GM21723 (cell line): ENCODE results near the gene NSL1.
A peak's percentile ranks its signal among the peaks of the same experiment; 100 is the strongest.
"Not testable (repeated sequence)": the region's sequence is repeated elsewhere in the genome, so short reads cannot be mapped to it uniquely, and the experiment has no call there.

Experiments used
- ATAC-seq: cut with Tn5 transposase; IDR thresholded peaks from one replicate; pipeline ENCODE4 v1.9.1; 2021; ENCODE audit warnings: mild to moderate bottlenecking, moderate library complexity; ENCODE audit not compliant: unreplicated experiment

NSL1 gene

DNA sequence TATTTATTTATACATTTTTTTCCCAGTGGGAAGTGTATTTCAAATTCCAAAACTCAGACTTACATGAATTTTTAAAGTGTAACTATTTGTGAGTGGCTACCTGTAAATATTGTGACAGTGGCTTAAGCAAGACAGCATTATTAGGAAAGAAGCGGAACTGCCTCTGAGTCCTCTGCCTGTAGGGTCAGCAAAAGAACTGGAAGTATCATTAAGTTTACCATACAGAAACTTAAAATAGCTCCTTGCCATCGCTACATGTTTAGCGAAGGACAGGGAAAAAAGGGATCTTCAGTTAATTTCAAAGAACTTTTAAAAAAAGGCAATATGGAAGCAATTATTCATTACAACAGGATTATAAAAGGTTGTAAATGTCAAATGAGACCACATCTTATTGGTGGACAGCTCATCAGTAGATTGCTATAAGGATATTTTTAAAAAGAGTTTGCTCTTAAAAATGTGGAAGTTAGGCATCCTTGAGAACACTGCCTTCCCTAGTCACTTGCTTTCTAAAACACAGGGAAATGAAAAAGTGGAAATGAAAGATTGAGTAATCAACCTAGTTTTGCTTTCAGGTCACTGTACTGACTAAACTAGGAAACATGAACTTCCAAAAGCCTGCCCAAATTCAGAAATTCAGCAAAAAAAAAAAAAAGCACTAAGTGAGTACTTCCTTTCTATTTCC is 39.2 kb downstream of the NSL1 start:
- ATAC-seq: no peak

DNA sequence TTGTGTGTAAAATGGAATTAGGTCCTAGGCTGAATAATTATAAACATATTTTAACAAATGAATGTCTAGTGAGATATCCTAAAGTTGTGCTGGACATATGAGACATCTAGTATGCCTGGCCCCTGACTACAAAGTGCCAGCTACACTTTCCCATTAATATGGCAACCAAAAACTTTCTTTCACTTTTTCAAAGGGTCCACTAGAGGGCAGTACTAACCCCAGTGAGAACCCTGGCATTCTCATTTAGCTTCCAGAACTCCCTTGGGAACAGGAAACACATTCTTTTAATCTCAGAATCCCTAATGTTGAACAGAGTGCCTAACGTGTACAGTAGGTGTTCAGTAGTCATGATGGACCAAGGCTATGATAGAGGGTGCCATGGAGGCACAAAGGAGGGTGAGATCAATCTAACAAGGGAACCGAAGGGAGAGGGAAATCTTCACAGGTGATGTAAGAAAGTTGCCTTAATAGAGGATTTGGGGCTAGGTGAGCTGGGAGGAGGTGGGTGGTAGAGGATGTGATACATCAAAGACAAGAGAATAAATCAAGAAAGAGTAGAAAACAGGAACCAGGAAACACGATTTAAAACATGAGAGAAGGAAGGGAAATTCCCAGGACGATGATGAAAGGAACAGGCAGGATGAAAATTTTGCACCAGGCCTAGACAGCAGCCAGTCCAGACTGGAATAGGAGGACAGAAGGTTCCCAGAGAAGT is 41.6 kb downstream of the NSL1 start:
- ATAC-seq: peak; percentile 35

DNA sequence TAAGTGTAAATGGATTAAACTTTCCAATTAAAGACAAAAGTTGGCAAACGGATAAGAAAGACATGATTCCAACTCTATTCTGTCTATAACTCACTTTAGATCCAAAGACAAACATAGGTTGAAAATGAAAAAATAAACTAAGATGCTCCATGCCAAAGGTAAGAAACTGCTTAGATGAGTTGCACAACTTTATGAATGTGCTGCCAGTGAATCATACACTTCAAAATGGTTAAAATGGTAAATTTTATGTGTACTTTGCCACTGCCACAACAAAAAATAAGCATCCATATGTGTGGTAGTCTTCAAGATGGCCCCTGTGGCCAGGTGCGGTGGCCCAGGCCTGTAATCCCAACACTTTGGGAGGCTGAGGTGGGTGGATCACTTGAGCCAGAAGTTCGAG is 45.0 kb downstream of the NSL1 start:
- ATAC-seq: no peak

- no peak for ATAC-seq
Measured at GRCh38 chr1:212745303-212745702, 46.3 kb downstream of the NSL1 start.

DNA sequence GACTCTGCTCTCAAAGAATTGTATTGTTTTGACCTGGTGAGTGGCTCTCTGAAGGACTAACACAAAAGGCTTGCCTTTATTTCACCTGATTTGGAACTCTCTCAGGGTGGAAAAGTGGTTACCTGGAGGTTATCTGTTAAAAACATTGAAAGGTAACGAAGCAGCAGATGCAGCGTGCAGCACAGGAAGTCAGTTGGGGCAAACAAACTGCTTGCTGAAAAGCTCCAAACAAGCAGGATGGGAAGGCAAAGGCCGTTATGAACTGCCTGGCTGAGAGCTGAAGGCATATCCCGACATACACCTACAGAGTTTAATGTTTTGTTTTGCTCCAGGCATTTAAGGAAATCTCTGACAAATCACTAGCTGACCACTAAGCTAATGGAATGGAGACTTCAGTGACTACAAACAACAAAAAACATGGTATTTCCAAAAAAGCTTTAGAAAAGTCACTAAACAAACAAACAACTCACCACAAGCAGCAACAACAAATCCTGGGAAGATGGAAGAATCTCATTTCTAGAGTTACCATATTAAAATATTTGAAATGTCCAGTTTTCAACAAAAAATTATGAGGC is 47.6 kb downstream of the NSL1 start:
- ATAC-seq: no peak

DNA sequence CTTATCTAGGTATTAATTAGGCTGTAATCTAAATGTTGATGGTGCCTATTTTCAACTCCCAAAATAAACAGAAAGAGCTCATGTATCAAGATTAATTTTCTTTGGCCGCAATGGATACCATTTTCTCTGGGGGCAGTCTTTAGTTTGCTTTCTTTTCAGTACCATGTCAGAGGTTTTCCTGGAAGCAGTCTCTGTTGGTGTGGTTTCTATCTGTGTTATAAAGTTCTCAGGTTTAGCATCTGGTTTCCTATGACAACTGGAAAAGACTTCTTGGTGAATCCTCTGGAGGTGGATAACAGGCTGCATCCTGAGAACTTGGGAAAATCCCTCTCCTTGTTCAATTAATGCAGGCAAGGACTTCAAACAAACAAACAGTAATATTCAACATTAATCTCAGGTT is 53.2 kb downstream of the NSL1 start:
- no peak for ATAC-seq

DNA sequence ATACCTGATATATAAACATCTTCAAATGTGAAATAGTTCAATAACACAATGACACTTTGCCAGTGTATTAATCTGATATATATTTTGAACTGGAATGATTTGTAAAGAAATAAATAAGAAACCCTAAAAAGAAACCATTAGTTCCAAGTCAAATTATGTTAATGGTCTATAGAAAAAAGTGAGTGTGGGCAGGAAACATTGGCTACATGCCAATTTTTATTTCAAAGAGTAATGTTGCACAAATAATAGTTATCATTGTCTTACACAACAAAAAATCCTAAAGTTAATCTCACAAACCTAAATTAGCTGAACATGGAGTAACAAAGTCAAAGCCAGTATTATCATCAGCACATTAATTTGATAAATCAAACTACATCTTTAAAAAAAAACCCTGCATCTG is 54.0 kb downstream of the NSL1 start:
- ATAC-seq: no peak

DNA sequence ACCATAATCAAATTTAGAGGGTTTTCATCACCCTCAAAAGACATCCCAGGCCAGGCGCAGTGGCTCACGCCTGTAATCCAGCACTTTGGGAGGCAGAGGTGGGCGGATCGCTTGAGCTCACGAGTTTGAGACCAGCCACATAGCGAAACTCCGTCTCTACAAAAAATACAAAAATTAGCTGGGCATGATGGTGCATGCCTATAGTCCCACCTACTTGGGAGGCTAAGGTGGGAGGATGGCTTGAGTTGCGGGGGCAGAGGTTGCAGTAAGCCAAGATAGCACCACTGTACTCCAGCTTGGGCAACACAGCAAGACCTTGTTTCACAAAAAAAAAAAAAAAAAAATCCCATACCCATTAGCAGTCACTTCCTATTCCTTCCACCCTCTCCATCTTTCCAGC is 58.5 kb downstream of the NSL1 start:
- no peak for ATAC-seq

DNA sequence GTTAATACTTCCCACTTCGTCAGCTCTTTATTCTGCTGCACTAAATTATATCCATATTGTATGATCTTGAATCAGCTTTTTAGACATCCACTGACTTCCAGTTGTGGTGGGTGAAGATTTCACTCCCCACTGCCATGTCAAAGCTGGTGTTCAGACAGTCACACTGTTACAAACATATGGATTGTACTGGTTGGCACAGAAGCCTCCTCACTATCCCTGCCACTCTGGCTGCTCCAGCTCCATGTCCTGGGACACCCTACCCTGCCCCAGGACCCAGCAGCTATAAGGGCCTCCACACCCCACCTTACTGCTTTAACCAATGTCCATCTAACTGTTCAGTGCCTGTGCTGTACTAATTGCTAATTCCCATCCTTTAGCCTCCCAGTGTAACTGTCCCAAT is 59.9 kb downstream of the NSL1 start:
- no peak for ATAC-seq

DNA sequence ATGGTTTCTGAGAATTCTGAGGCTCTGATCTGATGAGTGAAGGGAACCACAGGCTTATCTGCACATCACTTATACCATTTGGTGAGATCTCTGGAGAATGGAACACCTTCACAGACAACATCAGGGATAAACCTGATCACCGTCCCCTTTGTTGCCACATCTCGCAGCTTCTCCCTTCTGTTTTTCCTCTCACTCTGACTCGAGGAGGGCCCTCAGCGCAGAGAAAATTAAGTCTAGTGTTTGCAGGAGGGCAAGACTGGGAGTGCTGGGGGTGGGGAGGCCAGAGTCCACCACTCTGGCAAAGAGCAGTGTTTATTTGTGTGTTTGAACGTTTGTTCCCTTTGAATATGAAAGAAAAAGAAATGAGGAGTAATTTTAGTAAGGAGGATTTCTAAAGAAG is 63.0 kb downstream of the NSL1 start:
- no peak for ATAC-seq

GRCh38 chr1:212727386-212728181 is 64.0 kb downstream of the NSL1 start:
- no peak for ATAC-seq

GRCh38 chr1:212724679-212725078 is 66.9 kb downstream of the NSL1 start:
- ATAC-seq: not testable (repeated sequence)

GRCh38 chr1:212722270-212722957 is 69.2 kb downstream of the NSL1 start:
- no peak for ATAC-seq

DNA sequence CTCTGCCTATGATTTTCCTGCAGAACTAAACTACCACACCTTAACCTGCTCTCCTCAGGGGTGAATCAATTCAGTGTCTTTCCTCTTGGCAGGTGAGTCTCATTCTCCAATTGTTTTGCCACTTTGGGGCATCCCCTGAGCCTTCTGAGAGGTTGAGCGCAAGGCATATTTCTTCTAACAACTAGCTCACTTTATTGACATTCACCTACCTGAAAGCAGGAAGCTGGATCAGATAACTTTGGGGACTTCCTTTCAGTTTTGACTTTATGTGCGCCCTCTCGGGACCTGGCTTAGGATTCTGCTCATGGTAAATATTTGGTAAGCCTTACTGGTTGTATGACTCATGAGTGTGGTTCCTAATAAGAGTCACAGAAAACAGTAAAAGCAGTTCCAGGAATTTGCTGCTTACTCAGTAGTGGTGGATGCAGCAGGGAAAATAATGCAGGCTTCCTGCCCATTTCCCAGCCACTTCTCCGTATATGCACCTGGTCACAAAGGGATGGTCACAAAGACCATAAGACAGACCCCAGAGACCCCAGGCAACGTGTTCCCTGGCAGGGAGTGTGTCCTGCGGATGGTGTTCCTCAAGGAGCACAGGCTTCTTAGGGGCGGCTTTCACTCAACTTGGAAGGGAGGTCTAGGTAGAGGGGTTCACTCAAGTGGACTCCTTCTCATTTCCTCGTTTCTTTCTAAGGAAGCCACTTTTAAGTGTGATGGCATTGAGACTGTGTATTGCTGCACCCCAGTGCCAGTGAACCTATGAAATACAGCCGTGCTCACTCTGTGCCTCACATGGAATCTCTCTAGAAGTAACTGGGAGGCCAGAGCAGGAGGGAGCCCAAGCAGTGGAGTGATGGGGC is 70.0 kb downstream of the NSL1 start:
- no peak for ATAC-seq

DNA sequence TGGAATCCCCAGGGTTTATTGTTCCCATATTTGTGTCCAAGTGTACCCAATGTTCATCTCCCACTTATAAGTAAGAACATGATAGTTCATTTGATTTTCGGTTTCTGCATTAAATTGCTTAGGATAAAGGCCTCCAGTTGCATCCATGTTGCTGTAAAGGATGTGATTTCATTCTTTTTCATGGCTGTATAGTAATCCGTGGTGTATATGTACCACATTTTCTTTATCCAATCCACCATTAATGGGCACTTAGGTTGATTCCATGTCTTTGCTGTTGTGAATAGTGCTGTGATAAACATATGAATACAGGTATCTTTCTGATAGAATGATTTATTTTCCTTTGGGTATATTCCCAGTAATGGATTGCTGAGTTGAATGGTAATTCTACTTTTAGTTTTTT is 71.9 kb downstream of the NSL1 start:
- ATAC-seq: no peak

DNA sequence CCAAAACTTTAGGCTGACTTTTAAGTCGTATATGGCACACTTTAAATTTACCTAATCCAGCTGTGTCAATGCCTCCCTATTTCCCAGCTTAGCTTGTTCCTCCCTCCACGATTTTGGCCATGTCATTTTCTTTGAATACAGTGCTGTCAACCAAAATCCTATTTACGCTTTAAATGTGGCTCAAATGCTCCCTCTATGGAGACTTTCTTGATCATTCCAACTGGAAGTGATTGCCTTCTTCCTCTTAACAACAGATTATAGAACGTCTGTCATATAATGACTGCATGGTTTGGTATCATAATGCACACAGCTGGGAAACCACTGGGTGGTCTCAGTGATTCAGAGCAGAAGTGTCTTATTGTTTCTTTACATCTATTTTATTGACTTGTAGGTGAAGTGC is 73.1 kb downstream of the NSL1 start:
- no peak for ATAC-seq

- no peak for ATAC-seq
Measured at GRCh38 chr1:212716161-212716560, 75.4 kb downstream of the NSL1 start.

- no peak for ATAC-seq
Measured at GRCh38 chr1:212713465-212714136, 78.0 kb downstream of the NSL1 start.

DNA sequence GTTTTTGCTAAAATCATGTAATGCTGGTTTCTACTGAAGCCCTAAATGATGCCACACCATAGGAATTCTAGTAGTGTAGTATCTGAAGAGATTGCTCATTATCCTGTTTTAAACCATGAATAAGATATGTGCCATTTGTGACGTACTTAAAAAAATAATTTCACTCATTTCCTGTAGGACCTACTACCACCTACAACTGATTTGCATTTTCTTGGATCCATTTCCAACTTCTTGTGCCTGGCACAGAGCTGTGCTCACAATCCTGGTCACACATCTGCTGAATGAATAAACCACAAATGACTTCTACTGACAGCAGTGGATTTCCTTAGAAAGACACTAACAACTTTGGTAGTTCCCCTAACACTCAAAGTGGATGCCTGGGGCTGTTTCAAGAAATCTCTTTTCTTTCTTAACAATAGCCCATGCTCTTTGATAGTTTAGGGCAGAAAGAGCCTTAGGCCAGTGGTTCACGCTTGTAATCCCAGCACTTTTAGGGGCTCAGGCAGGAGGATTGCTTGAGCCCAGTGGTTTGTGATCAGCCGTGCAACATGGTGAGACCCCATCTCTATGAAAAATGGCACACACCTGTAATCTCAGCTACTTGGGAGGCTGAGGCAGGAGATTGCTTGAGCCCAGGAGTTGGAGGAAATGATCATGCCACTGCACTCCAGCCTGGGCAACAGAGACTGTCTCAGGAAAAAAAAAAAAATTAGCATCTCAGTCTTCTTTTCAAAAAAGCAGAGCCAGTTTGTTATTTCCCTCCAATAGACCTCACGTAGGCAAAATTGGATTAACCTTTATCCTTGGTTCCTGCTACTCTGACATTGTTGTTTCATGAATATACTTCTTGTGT is 78.9 kb downstream of the NSL1 start:
- no peak for ATAC-seq
